ENCODE data around the gene XKR3.

GRCh38 chr22:16845465-16845864 lies 20.3 kb upstream of the XKR3 start:
- TF ChIP-seq CTCF (IDR thresholded peaks at IDR 0.05 in 8 of 11, conservative IDR thresholded peaks at IDR 0.05 in 3 of 11): no peak
- TF ChIP-seq POLR2A (IDR thresholded peaks at IDR 0.05): no peak
- TF ChIP-seq POLR2AphosphoS5 (IDR thresholded peaks at IDR 0.05): no peak
